ENCODE data around the gene HNRNPM. TPM values are rescaled to one million over a fixed set of nuclear protein-coding genes. Genes with fewer than 3 reads are reported as not detected.
A peak's percentile ranks its signal among the peaks of the same experiment; 100 is the strongest.

The HNRNPM gene
- total RNA-seq, 2 experiments from 2014 or later = 90.0 to 280 TPM

GRCh38 chr19:8396185-8396562 is 48.6 kb upstream of the HNRNPM start:
- CTCF ChIA-PET (ENCODE audit: unreplicated experiment) = no interaction called here
- H3K4me1 ChIP-seq (ENCODE audit: insufficient read depth, low read length, poor library complexity, severe bottlenecking) = peaks cover 10% of the 10 kb centered on the region
- POLR2A ChIA-PET = no interaction called here
- H4K20me1 ChIP-seq (ENCODE audit: insufficient read depth, low read length) = peaks cover 2% of the 10 kb centered on the region; the same call in 1 of the 2 replicates
- H3K9me2 ChIP-seq (ENCODE audit: insufficient read depth, low read length) = no peaks in the 10 kb centered on the region
- no peak for TF ChIP-seq EZH2phosphoT487 (IDR thresholded peaks at IDR 0.05; ENCODE audit: borderline replicate concordance, low read depth, low read length)
- TF ChIP-seq CTCF (conservative IDR thresholded peaks at IDR 0.05; ENCODE audit: low read length) = no peak
- intact Hi-C loops (cut with micrococcal nuclease; ENCODE audit: unreplicated experiment) = loop anchor here (2.0 kb wide), 1 partner anchor 41 kb away; no protein-coding TSS in a partner anchor
- no peak overlapping the region for H3K4me3 ChIP-seq (ENCODE audit: low read depth, low read length, poor library complexity, severe bottlenecking)
- no TSS peak for BruUV-seq (replicated peaks)
- no peaks in the 10 kb centered on the region for H3K9me3 ChIP-seq (ENCODE audit: low read length)
- H3K79me2 ChIP-seq (ENCODE audit: insufficient read depth, low read depth, low read length) = peaks cover 8% of the 10 kb centered on the region; the same call in 1 of the 2 replicates
- H3K27ac ChIP-seq (ENCODE audit: low read depth, low read length, poor library complexity, severe bottlenecking) = no peak overlapping the region
- H3K4me2 ChIP-seq (ENCODE audit: low read length) = no peak overlapping the region
- no peak for DNase-seq (ENCODE audit: low spot score)
- H3K36me3 ChIP-seq (ENCODE audit: insufficient read depth, low read length) = no peaks in the 10 kb centered on the region
- no peak overlapping the region for H2AFZ ChIP-seq (ENCODE audit: low read length)

GRCh38 chr19:8396563-8397203 is 48.1 kb upstream of the HNRNPM start:
- DNase-seq (ENCODE audit: low spot score) = peak; percentile 61
- no peaks in the 10 kb centered on the region for H3K9me2 ChIP-seq (ENCODE audit: insufficient read depth, low read length)
- no TSS peak for BruUV-seq (replicated peaks)
- H3K9me3 ChIP-seq (ENCODE audit: low read length) = no peaks in the 10 kb centered on the region
- H3K4me3 ChIP-seq (ENCODE audit: low read depth, low read length, poor library complexity, severe bottlenecking) = no peak overlapping the region
- intact Hi-C loops (cut with micrococcal nuclease; ENCODE audit: unreplicated experiment) = loop anchor here (2.0 kb wide), 1 partner anchor 42 kb away; no protein-coding TSS in a partner anchor
- no peaks in the 10 kb centered on the region; the same call in 1 of the 2 replicates for H4K20me1 ChIP-seq (ENCODE audit: insufficient read depth, low read length)
- no peak overlapping the region for H3K4me2 ChIP-seq (ENCODE audit: low read length)
- POLR2A ChIA-PET = no interaction called here
- H3K27ac ChIP-seq (ENCODE audit: low read depth, low read length, poor library complexity, severe bottlenecking) = no peak overlapping the region
- H2AFZ ChIP-seq (ENCODE audit: low read length) = no peak overlapping the region
- TF ChIP-seq EZH2phosphoT487 (IDR thresholded peaks at IDR 0.05; ENCODE audit: borderline replicate concordance, low read depth, low read length) = no peak
- peak; percentile 80 for TF ChIP-seq CTCF (conservative IDR thresholded peaks at IDR 0.05; ENCODE audit: low read length)
- H3K79me2 ChIP-seq (ENCODE audit: insufficient read depth, low read depth, low read length) = peaks cover 3% of the 10 kb centered on the region; the same call in 1 of the 2 replicates
- H3K36me3 ChIP-seq (ENCODE audit: insufficient read depth, low read length) = no peaks in the 10 kb centered on the region
- CTCF ChIA-PET (ENCODE audit: unreplicated experiment) = no interaction called here
- peaks cover 5% of the 10 kb centered on the region for H3K4me1 ChIP-seq (ENCODE audit: insufficient read depth, low read length, poor library complexity, severe bottlenecking)

- CTCF ChIA-PET (ENCODE audit: unreplicated experiment) = no interaction called here
- peaks cover 5% of the 10 kb centered on the region; the same call in 1 of the 2 replicates for H3K36me3 ChIP-seq (ENCODE audit: insufficient read depth, low read length)
- H3K4me2 ChIP-seq (ENCODE audit: low read length) = no peak overlapping the region
- no peaks in the 10 kb centered on the region; the same call in 1 of the 2 replicates for H3K79me2 ChIP-seq (ENCODE audit: insufficient read depth, low read depth, low read length)
- H3K9me2 ChIP-seq (ENCODE audit: insufficient read depth, low read length) = no peaks in the 10 kb centered on the region
- intact Hi-C loops (cut with micrococcal nuclease; ENCODE audit: unreplicated experiment) = loop anchor here (2.0 kb wide), 1 partner anchor 42 kb away; no protein-coding TSS in a partner anchor
- no peak overlapping the region for H2AFZ ChIP-seq (ENCODE audit: low read length)
- POLR2A ChIA-PET = no interaction called here
- H3K27ac ChIP-seq (ENCODE audit: low read depth, low read length, poor library complexity, severe bottlenecking) = no peak overlapping the region
- no peaks in the 10 kb centered on the region for H3K4me1 ChIP-seq (ENCODE audit: insufficient read depth, low read length, poor library complexity, severe bottlenecking)
- H3K4me3 ChIP-seq (ENCODE audit: low read depth, low read length, poor library complexity, severe bottlenecking) = no peak overlapping the region
- TF ChIP-seq EZH2phosphoT487 (IDR thresholded peaks at IDR 0.05; ENCODE audit: borderline replicate concordance, low read depth, low read length) (no peak), CTCF (conservative IDR thresholded peaks at IDR 0.05; ENCODE audit: low read length) (no peak)
- no peaks in the 10 kb centered on the region for H3K9me3 ChIP-seq (ENCODE audit: low read length)
- H4K20me1 ChIP-seq (ENCODE audit: insufficient read depth, low read length) = no peaks in the 10 kb centered on the region; the same call in 1 of the 2 replicates
- no peak for DNase-seq (ENCODE audit: low spot score)
- BruUV-seq (replicated peaks) = no TSS peak
Measured at GRCh38 chr19:8397271-8397670, 47.5 kb upstream of the HNRNPM start.
